Uterus (tissue), 4 donors: ENCODE data around the gene FANCC. TPM values are rescaled to one million over a fixed set of nuclear protein-coding genes. Genes with fewer than 3 reads are reported as not detected.

Experiments used
- DNase-seq, 2 donors: peaks; one replicate each; pipeline ENCODE4 v3.0.0-alpha.2; 2019 to 2020
- H3K27ac ChIP-seq, 2 donors: fragments of 200-600 bp; sonication (generic); 1 replicate in 1 of 2; 2 replicates in 1 of 2; pipeline ENCODE4 v1.5.1; 2016 to 2018
- H3K27me3 ChIP-seq, 2 donors: fragments of 200-600 bp; sonication (generic); one replicate each; pipeline ENCODE4 v1.5.1; 2018 to 2019; ENCODE audit warnings: control low read depth in 1 of 2
- H3K36me3 ChIP-seq, 2 donors: fragments of 200-600 bp; sonication (generic); one replicate each; pipeline ENCODE4 v1.5.1; 2019; ENCODE audit warnings: control low read depth in 1 of 2
- H3K4me1 ChIP-seq, 2 donors: fragments of 200-600 bp; sonication (generic); one replicate each; pipeline ENCODE4 v1.5.1; 2018 to 2019; ENCODE audit warnings: control low read depth in 1 of 2
- H3K4me3 ChIP-seq, 2 donors: fragments of 200-600 bp; sonication (generic); 1 replicate in 1 of 2; 2 replicates in 1 of 2; pipeline ENCODE4 v1.5.1; 2018 to 2019; ENCODE audit warnings: mild to moderate bottlenecking in 1 of 2
- H3K9me3 ChIP-seq, 2 donors: fragments of 200-600 bp; sonication (generic); one replicate each; pipeline ENCODE4 v1.5.1; 2019; ENCODE audit warnings: control low read depth in 1 of 2
- POLR2A ChIP-seq, 2 donors: fragments of 450-650 bp; IDR thresholded peaks; one replicate each; pipeline ENCODE4 v1.6.1; 2016; ENCODE audit warnings: antibody characterized with exemption in 2 of 2, mild to moderate bottlenecking in 1 of 2, moderate library complexity in 1 of 2
- intact Hi-C: fragments of 100-400 bp; cut with DNase I; formaldehyde crosslinking; loops from one replicate; pipeline ENCODE4 v1.15.1; 2023; ENCODE audit warnings: low total_unique reads
- total RNA-seq, 4 donors: library from RNA; depleted of rRNA in 3 of 4; stranded (reverse); fragments of >200 nt in 3 of 4; gene quantifications; one replicate each; pipeline versions ENCODE4 v1.1.0 to v1.2.4, GENCODE V29; 2014 to 2023
- TF ChIP-seq, protein P1 (sequence below), 4 experiments: fragments of 200-600 bp in 2 of 4; fragments of 450-650 bp in 2 of 4; sonication (generic) in 2 of 4; IDR thresholded peaks; one replicate each; pipeline ENCODE4 v1.5.1; 2016 to 2019; ENCODE audit warnings: antibody characterized with exemption in 4 of 4, mild to moderate bottlenecking in 2 of 4, moderate library complexity in 1 of 4
- donor health status: DM: yes; HTN: yes; CAD: no.

The FANCC gene
- total RNA-seq, 4 donors from 2014 or later, result 4.1 to 21.4 (median 15.9) TPM

DNA sequence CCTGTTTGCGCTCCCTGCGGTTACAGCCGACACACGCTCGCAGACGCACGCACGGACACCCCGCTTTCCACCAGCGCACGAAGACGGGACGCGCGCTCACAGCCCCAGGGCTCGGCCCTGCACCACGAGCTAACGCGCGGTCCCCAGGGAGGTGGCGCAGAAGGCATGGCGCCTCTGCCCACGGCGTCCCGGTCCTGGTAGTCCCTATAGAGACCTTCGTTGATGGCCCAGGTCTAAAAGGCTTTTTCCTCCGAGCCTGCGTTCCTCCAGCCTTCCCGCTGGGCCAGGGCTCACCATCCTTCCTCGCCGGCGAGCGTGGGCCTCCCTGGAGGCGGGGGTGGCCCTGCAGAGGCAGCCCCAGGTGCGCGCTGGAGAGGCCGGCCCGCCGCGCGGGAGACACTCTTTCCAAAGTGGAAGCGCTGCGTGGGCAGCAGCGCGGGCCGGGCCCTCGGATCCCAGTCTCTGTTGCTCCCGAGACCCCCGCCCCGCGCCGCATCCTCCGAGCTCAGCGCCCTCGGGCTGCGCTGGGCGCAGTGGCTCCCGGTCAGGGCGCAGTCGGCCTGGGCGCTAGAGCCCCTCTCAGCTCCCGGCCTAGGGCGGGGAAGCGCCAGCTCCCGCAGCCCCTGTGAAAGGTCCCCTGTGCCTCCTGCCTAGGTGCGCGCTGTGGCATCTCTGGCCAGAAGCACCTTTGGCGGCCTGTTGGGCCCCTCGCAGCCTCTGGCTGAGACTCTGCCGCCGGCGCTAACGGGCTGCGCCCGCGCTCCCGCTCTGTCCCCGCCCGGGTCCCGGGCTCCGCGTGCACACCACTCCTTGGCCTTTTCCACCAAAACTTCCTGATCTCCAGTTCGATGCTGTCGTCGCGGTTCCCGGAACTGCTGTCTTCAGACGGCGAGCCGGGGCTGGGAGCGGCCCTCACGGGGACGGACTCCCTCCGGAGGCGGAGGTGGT, 31.9 kb upstream of the FANCC start:
- H3K4me1 ChIP-seq, result peaks cover 0 to 7% of the 10 kb centered on the region in 2 donors
- no peak overlapping the region for H3K27ac ChIP-seq
- no peaks in the 10 kb centered on the region for H3K36me3 ChIP-seq
- DNase-seq, result no peak
- intact Hi-C loops, result no loop called here
- TF ChIP-seq, protein P1, sequence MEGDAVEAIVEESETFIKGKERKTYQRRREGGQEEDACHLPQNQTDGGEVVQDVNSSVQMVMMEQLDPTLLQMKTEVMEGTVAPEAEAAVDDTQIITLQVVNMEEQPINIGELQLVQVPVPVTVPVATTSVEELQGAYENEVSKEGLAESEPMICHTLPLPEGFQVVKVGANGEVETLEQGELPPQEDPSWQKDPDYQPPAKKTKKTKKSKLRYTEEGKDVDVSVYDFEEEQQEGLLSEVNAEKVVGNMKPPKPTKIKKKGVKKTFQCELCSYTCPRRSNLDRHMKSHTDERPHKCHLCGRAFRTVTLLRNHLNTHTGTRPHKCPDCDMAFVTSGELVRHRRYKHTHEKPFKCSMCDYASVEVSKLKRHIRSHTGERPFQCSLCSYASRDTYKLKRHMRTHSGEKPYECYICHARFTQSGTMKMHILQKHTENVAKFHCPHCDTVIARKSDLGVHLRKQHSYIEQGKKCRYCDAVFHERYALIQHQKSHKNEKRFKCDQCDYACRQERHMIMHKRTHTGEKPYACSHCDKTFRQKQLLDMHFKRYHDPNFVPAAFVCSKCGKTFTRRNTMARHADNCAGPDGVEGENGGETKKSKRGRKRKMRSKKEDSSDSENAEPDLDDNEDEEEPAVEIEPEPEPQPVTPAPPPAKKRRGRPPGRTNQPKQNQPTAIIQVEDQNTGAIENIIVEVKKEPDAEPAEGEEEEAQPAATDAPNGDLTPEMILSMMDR (IDR thresholded peaks at IDR 0.05), result no peak
- no peak for TF ChIP-seq POLR2A (IDR thresholded peaks at IDR 0.05)
- H3K4me3 ChIP-seq, result no peak overlapping the region
- no peaks in the 10 kb centered on the region for H3K9me3 ChIP-seq
- H3K27me3 ChIP-seq, result no peaks in the 10 kb centered on the region

DNA sequence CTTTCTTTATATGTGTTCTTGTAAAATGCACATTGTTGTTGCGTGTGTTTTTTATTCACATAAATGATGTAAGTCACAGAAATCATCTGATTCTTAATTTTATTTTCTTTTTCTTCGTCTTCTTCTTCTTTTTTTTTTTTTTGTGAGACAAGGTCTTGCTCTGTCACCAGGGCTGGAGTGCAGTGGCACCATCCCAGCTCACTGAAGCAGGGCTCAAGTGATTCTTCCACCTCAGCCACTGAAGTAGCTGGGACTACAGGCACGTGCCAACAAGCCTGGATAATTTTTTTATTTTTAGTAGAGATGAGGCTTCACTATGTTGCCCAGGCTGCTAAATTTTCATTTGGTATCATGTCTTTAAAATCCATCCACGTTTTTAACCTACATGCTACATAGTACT, 28.5 kb upstream of the FANCC start:
- no peaks in the 10 kb centered on the region for H3K9me3 ChIP-seq
- H3K27me3 ChIP-seq, result no peaks in the 10 kb centered on the region
- H3K4me1 ChIP-seq, result peaks cover 0 to 7% of the 10 kb centered on the region in 2 donors
- intact Hi-C loops, result no loop called here
- DNase-seq, result no peak
- no peak overlapping the region for H3K4me3 ChIP-seq
- TF ChIP-seq, protein P1 (IDR thresholded peaks at IDR 0.05), result no peak
- no peak for TF ChIP-seq POLR2A (IDR thresholded peaks at IDR 0.05)
- H3K36me3 ChIP-seq, result no peaks in the 10 kb centered on the region
- H3K27ac ChIP-seq, result no peak overlapping the region

DNA sequence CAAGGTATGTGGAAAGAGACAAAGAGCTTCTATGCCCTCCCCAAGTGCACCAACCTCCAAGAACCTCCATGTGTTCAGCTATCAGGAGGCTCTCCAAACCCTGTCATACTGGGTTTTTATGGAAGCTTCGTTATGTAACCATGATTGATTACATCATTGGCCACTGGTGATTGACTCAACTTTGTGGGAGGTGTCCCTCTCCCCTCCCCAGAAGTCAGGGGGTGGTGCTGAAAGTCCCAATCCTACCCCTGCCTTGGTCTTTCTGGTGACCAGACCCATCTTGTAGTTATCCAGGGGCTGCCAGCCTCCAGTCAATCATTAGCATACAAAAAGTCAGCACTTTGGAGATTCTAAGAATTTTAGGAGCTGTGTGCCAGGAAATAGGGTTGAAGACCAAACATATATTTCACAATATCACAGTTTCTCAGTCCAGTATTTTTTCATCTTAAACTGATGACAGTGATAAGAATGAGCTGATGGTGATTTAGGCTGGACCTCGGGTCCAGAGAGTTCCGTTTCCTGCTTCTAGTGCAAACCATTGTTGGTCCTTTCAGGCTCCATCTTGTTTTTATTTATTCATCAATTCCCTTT, 27.3 kb upstream of the FANCC start:
- DNase-seq, result no peak

DNA sequence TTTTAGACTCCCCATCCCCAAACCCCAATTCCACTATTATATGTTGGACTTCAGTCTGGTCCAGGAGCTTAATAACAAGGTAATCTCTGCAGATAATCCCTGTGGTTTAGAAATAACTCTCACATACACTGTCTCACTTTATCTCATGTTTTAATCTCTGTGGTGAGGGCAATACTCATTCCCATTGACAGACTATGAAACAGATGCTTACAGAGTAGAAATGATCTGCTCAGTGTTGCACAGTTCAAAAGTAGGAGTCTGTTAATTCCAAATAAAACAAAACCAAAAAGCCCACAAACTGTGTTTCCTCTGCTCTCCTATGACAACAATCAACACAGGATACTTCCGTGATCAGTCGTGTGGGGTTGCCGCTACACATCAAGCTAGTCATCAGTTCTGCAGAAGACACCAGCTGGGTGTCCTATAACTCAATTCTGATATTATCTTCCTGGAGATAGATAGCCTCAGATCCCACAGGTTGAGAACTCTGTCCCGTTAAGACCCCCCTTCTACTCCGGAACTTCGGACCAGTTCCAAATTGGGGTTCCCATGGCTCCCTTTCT, 26.3 kb upstream of the FANCC start:
- H3K4me1 ChIP-seq, result no peaks in the 10 kb centered on the region
- intact Hi-C loops, result no loop called here
- no peaks in the 10 kb centered on the region for H3K36me3 ChIP-seq
- TF ChIP-seq, protein P1 (IDR thresholded peaks at IDR 0.05), result no peak
- no peak for TF ChIP-seq POLR2A (IDR thresholded peaks at IDR 0.05)
- H3K4me3 ChIP-seq, result no peak overlapping the region
- H3K27ac ChIP-seq, result no peak overlapping the region
- H3K9me3 ChIP-seq, result no peaks in the 10 kb centered on the region
- no peak for DNase-seq
- no peaks in the 10 kb centered on the region for H3K27me3 ChIP-seq

More for the DNA sequence above, 27.3 kb upstream of the FANCC start:
- no peak for TF ChIP-seq POLR2A (IDR thresholded peaks at IDR 0.05)
- TF ChIP-seq, protein P1 (IDR thresholded peaks at IDR 0.05), result no peak
- intact Hi-C loops, result no loop called here
- H3K36me3 ChIP-seq, result no peaks in the 10 kb centered on the region
- no peak overlapping the region for H3K4me3 ChIP-seq
- no peaks in the 10 kb centered on the region for H3K9me3 ChIP-seq
- peaks cover 0 to 6% of the 10 kb centered on the region in 2 donors for H3K4me1 ChIP-seq
- no peaks in the 10 kb centered on the region for H3K27me3 ChIP-seq
- H3K27ac ChIP-seq, result no peak overlapping the region

DNA sequence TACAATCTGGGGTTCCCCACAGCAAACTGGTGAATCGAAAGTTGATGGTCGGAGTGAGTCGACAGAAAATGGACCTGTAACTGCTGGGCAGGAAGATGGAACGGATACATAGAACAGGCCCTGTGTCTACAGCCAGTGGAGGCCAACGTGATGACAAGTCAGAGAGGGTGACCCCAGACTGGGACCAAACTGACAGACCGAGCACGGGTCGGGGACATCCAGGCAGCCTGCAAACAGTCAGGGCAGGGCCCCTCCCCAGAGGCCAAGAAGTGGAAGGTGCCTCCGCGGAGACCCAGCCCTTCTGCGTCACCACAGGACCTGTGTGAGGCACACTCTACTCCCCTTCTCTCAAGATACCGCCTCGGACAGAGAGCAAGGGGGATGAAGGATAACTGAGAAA, 25.1 kb upstream of the FANCC start:
- no peak for DNase-seq
- H3K9me3 ChIP-seq, result no peaks in the 10 kb centered on the region
- intact Hi-C loops, result no loop called here
- no peak overlapping the region for H3K4me3 ChIP-seq
- H3K27ac ChIP-seq, result no peak overlapping the region
- TF ChIP-seq POLR2A (IDR thresholded peaks at IDR 0.05), result no peak
- TF ChIP-seq, protein P1 (IDR thresholded peaks at IDR 0.05), result no peak
- H3K4me1 ChIP-seq, result no peaks in the 10 kb centered on the region
- no peaks in the 10 kb centered on the region for H3K36me3 ChIP-seq
- no peaks in the 10 kb centered on the region for H3K27me3 ChIP-seq
